Measurements from ENCODE around the gene PSEN2.

The PSEN2 gene

DNA sequence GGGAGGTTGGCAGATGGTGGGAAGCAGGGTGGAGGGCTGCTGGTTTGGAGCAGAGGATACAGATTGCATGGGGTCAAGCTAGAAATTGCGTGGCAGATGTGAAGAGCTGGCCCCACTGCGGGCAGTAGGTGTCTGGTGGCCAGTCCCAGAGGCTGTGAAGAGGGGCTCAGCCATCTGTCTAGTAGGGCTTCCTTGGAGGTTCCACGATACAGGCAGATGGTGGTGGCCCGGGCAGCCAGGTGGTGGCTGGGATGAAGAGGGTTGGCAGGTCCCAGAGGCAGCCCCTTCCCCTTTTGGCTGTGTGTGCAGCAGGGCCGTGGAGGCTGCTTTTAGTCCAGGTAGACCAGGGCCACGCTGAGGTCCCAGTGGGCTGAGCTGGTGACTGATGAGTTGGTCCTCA, 16.6 kb downstream of the PSEN2 start:
- no peak for DNase-seq

DNA sequence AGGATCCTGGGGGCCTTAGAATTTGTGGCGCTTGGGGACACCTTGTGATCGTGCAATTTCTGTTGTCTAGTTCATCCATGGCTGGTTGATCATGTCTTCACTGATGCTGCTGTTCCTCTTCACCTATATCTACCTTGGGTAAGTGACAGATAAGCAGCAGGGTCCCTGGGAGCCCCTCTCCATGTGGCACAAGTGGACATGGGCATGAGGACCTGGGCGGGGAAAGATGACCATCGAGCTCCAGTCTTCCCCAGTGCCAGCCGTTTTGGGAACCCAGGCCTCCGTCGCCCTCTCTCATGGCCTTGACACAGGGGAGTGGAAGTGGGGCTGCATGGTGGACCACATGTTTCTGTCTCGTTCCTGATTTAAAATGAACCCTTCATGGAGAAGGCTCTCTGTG, 17.6 kb downstream of the PSEN2 start:
- no peak for DNase-seq

DNA sequence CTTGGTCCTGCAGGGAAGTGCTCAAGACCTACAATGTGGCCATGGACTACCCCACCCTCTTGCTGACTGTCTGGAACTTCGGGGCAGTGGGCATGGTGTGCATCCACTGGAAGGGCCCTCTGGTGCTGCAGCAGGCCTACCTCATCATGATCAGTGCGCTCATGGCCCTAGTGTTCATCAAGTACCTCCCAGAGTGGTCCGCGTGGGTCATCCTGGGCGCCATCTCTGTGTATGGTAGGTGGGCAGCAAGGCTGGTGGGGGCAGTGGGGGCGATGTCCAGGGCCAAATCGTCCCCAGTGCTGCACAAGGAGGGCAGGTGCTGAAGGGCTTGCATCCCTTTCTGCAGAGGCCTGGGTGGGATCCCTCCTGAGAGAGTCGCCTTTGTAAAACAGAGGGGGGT, 18.4 kb downstream of the PSEN2 start:
- no peak for DNase-seq

DNA sequence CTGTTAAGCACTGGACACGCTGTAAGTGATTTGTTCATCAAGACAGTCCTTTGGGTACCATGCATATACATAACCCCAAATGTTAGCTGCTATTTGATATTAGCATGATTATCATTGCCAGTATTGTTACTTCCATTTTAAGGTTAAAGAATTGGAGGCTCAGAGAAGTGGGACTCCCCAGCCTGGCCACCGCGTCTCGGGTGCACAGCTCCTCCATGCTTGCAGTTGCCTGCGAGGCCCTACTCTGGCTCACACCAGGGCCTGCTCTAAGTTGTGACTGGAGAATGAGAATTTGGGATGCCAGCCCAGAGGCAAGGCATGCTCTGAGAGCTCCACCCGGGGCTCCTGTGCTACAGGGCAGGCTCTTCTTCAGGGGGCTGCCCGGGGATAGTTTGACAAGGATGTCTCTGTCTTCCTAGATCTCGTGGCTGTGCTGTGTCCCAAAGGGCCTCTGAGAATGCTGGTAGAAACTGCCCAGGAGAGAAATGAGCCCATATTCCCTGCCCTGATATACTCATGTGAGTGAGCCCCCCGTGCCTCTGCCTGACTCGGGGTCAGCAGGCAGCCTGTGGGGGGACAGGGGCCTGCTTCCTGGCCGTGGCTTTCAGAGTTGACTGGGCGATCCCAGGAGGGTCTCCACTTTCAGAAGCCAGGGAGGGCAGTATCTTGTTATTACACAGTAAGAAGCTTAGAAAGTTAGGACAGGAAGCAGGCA, 19.4 kb downstream of the PSEN2 start:
- no peak for DNase-seq

DNA sequence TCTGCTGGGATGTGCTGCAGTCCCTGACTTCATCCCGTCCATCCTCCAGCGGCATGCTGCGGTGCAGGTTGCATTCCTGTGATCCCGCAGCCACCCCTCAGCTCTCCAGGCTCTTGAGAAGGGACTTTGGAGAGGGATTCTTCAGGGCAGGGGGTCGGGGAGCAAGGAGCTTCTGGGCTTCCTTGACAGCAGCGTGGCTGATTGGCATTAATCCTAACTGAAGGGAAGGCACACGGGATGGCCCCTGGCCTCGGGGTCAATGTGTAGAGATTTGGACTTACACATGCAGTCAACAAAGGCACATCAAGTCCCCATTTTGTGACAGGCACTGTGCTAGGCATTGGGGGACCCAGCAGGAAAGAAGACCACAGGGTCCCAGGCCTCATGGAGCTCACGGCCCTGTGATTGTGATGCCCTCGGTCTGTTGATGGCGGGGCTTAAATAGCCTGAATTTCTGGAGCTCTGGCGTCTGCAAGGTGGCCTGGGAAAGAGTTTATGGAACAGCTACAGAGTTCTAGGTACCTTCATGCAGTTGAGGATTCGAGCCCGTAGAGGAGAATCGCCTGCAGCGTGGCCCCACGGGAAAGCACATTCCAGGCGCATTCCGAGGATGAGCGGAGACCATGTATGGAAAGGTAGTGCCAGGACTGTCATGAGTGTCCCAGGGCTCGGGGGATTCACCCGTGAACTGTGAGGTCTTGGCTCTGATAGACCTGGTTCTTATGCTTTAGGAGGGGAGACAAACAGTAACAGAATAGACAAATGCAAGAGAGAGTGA, 20.1 kb downstream of the PSEN2 start:
- no peak for DNase-seq

DNA sequence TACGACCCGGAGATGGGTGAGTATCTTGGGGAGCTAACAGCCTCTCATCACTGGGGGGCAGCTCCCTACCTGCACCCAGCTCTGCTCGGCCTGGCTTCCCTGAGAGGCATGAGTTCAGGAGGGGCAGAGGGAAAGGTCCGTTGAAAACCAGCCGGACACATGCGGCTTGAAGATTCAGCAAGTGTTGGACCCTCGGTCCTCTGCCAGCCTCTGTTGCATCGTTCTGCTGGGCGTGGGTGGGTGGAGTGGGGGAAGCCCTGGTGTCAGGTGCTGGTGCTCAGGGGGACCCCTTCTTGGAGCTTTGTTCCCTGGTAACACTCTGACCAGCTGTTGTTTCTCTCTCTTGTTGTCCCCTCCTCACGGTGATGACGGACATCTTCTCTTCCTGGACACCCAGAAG, 20.9 kb downstream of the PSEN2 start:
- no peak for DNase-seq

DNA sequence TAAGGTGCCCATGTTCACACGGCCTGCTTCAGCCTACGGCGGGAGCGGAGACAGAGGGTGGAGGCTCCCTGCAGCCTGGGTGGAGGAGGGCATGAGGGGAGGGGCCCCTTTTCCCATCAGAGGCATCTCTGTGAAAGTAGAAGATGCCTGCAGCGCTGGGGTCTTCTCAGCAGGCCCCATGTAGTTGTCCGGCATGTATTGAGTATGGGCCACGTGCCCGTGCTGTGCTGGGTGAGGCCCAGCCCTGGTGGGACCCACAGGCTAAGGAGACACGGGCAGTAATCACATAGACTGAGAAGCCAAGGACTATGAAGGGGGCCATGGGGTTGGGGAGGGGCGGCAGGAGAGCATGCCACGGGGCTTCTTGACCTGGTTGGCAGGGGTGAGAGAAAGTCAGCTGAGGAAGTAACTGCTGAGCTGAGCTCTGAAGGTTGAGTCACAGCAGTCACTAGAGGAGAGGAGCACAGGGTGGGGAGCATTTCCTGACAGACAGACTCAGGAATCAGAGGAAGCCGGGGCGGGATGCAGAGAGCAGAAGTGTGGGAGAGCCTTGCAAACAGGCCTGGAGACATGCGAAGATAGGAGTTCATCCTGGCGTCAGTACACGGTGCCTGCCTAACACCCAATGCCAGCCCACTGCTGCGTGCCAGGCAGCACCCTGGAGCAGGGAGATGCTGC, 21.6 kb downstream of the PSEN2 start:
- DNase-seq: no peak

DNA sequence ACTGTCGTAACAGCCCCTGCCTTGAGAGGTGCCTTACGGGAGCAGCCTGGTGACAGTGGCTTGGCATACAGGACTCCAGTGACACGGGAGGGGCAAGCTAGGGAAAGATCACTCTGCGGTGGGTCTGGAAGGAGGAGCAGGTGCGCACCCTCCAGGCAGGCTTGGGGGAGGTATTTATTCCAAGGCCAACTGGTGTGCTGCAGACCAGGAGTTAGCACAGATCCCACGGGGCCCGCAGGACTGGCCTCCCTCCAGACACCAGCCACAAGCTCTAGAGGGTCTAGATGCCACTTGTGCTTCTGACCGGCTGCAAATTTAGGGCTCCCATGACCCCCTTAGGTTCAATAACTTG, 22.1 kb downstream of the PSEN2 start:
- DNase-seq: no peak

DNA sequence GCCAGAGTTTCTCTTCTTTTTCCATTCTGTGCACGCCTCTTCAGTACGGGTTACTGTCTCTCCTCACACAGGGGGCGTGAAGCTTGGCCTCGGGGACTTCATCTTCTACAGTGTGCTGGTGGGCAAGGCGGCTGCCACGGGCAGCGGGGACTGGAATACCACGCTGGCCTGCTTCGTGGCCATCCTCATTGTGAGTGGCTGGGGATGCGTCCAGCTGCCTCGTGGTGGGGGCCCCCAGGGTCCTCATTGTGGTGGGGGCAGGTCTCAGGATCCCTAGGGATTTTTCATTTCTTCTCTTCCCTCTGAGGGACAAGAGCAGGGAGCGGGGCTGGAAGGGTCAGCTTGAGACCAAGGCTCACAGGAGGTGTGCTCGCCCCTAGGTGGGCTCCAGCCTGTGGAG, 23.5 kb downstream of the PSEN2 start:
- no peak for DNase-seq

DNA sequence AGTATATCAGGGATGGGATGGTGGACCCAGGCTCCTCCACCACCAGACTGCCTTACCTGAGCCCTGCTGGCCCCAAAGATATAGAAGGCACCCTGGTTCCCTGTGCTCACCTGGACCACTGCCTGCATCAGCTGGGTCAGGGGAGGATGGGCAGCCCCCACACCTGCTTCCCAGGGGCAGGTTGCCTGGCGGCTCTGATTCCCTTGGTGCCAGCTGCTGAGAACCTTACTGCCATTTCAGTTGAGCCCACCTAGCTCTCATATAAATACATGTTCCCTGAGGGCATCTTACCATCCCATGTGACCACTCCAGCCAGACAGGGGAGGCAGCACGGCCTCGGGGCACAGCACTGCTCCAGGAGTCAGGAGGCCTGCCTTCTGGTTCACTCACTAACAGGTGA, 24.4 kb downstream of the PSEN2 start:
- no peak for DNase-seq

DNA sequence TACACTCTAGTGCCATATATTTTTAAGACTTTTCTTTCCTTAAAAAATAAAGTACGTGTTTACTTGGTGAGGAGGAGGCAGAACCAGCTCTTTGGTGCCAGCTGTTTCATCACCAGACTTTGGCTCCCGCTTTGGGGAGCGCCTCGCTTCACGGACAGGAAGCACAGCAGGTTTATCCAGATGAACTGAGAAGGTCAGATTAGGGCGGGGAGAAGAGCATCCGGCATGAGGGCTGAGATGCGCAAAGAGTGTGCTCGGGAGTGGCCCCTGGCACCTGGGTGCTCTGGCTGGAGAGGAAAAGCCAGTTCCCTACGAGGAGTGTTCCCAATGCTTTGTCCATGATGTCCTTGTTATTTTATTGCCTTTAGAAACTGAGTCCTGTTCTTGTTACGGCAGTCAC, 25.2 kb downstream of the PSEN2 start:
- no peak for DNase-seq

DNA sequence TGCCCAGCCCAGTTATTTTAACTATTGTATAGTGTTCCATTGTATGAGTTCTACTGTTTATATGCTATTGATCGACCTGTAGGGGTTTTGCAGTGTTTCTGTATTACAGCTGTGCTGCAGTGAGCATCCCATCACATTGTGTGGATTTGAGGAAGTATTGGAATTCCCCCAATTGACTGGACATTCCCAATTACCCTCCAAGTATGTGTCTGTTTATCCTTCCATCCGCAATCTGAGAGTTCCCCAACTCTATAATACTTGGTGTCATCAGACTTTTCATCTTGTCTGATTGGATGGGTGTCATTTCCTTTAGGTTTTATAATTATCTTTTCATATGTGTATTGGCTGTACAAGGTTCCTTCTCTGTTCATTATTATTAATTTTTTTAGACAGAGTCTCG, 27.8 kb downstream of the PSEN2 start:
- DNase-seq: no peak

DNA sequence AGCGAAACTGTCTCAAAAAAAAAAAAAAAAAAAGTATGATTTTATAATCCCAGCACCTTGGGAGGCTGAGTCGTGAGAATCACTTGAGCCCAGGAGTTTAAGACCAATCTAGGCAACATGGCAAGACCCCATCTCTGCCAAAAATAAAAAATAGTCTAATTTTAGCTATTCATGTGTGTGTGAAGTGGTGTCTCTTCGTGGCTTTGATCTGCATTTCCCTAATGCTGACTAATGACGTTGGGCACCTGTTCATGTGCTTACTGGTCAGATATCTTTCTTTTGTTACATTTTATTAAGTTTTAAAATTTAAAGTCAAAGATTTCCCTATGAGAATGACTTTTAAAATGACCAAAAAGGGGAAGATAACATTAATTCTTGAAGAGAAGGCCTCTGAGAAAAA, 31.0 kb downstream of the PSEN2 start:
- no peak for DNase-seq

DNA sequence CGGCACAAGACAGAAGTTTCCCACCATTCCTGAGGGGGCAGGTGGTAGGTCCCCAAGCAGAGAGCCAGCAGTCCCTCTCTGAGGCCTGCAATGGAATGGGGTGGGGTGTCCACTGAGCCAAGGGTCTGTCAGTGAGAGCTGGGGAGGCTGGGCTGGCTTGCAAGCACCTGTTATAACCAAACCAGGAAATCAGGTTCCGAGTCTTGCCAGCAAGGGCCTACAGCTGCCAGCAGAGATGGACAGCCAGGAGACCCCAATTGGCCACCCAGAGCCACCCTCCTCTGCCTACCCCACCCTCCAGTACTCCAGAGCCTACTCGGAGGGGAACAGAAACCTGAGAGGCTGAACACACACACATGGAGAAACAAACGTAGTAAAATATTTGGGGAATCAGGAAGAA, 32.2 kb downstream of the PSEN2 start:
- peak; percentile 41 for DNase-seq

DNA sequence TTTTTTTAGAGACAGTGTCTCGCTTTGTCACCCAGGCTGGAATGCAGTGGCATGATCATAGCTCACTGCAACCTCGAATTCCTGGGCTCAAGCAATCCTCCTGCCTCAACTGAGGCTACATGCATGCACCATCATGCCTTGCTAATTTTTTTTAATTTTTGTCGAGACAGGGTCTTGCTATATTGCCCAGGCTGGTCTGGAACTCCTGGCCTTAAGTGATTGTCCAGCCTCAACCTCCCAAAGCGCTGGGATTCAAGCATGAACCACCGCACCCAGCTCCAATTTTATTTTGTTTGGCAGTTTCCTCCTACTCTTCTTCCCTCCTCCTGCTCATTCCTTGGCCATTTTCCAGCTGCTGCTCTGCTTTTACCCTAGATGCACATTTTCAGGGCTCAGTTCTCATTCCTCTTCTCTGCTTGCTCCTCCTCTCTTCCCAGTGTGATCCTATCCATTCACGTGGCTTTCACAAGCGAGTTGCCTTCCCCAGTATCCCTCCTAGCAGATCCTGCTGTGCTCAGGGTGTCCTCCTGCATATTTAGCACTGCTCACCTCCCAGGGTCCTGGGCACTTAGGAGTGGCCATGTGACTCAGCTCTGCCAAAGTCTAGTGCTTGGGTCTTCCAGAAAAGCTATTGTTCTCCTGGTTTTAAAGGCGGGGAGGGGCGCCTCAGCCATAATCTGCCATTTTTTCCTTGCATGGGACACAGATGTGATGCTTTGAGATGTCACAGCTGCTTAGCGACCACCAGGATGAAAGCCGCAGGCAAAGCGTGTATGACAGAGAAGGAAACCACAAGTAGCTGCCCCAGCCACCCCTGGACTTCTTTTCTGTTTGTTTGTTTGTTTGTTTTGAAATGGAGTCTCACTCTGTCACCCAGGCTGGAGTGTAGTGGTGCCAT, 33.7 kb downstream of the PSEN2 start:
- peak; percentile 54 for DNase-seq

DNA sequence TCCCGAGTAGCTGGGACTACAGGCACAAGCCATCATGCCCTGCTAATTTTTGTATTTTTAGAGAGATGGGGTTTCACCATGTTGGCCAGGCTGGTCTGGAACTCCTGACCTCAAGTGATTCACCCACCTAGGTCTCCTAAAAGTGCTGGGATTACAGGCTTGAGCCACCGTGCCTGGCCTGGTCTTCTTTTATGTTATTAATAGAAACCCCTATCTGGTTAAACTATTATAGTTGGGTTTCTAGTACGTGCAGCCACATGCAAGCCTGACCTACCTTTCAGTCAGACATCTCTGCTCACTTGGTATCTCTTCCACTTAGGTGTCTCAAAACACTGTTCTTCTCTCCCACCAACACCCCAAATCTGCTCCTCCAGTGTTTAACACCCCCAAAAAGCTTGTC, 34.4 kb downstream of the PSEN2 start:
- DNase-seq: no peak

DNA sequence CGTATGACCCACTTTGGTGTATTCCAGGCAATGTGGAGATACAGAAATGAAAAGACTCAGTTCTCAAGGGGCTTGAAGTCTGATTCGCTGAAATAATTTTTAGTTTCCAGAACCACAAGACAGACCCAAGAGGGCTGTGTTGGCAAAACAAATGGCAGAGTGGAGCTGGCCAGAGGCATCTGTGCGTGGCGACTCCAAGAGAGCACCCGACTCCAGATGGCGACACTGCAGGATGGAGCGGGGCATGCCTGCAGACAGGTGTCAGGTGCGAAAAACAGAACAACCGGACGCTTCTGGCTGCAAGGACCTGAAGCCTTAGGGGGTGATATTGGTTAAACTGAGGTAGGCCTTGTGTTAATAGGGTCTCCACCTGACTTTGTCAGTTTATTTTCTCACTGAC, 38.0 kb downstream of the PSEN2 start:
- no peak for DNase-seq

DNA sequence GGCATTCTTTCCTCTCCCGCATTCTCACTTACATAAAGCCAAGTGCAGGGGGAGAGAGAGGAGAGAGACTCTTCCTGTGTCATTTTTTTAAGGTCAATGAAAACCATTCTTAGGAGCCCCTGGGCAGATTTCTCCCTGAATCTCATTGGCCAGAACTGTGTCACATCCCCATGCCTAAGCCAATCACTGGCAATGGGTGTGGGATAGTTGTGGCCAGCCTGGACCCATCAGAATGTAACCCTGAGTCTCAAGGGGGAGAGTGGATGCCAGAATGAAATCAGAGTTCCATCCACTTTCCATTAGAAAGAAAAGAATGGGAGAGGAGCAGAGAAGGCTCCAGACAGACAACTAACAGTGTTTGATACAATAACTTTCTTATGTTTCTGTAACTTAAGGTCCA, 38.5 kb downstream of the PSEN2 start:
- DNase-seq: no peak

DNA sequence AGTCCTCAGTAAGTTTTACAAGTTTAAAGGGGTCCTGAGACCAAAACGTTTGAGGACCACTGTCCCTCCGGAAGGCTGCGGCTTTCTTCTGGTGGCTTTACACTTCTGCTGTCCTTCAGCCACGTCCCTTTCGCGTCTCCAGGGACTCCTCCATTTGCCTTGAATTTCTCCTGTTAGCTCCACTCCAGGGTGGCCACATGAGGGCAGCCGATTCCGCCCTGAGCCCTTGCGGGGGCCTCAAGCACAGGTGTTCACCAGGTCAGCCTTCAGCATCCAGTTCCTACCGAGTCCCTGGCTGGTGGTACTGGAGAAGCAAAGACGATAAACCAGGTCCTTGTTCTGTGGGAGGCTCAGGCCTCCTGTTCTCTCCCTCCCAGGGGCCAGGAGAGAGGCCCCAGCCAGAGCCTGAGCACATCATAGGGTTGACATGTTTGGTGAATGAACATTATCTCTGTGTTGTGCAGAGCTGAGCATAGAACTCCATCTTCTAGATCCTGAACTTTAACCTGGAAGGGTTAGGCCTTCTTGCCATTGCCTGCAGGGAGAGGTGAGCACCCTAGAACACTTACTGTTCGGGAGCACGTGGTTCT, 42.3 kb downstream of the PSEN2 start:
- DNase-seq: no peak

DNA sequence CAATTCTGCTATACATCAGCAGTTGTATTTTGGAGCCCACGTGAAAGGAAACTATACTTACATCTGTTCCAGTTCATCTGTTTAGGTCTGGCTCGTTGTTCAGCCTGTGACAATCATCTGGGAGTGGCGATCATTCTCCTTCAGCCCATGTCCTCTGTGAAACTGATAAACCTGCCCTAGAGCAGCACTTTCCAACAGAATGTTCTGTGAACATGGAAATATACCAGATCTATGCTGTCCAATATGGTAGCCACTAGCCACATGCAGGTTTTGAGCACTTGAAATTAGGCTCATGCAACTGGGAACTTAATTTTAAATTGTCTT, 45.2 kb downstream of the PSEN2 start:
- no peak for DNase-seq

DNA sequence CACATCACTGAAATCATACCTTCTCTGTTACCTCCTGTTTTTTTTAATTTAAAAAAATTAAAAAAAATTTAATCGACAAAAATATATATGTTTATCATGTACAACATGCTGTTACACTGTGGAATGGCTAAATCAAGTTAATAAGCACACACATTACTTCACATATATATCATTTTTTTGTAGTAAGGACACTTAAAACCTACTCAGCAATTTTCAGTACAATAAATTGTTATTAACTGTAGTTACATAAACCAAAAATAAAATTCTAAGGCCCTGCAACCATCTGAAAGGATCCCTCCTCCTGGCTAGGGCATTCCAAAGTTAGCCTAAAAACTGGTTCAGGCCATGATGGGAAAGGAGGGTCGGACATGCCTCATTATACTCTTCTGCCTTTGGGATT, 46.1 kb downstream of the PSEN2 start:
- no peak for DNase-seq

DNA sequence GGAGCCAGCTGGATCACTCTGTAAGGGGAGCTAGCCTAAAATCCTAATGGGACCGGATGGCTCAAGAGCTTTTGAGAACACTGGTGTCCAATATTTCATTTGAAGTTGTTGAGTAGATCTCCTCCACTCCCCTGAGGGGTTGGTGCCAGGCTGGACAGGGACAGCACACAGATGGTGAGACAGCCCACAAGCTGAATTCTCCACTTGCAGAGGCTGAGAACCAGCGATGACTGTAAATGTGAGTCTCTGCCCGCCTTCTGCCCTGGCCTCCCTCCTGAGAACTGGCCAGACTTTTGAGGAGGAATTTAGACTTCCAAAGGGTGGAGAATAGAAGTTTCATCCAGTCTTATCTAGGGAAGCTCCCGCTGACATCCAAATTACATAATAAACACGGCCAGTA, 49.2 kb downstream of the PSEN2 start:
- DNase-seq: no peak

DNA sequence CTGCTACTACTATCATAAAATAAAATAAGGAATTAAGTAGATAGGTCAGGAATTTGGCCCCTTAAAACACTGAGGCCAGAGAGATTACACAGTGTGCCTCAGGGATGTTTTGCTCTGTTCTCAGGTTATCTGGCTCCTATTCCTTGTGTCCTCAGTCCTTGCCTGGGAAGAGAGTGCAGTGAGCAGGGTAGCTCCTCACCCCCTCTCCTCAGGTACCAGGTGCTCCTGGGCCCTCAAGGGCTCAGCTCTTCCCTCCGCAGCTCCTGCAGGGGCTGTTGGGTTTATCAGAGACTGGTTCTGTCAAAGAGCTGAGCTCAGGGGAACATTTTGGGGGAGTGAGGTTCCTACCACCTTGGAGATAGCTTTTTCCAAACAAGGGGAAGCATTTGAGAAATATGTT, 49.6 kb downstream of the PSEN2 start:
- DNase-seq: no peak
